HepG2 (cell line): Measurements from ENCODE around the gene BLVRA. TPM values are rescaled to one million over a fixed set of nuclear protein-coding genes. Genes with fewer than 3 reads are reported as not detected.
A peak's percentile ranks its signal among the peaks of the same experiment; 100 is the strongest.

ENCODE experiments used
- CERS6 ChIP-seq: sonication (generic); formaldehyde crosslinking; IDR thresholded peaks from 2 replicates; pipeline ENCODE4 v1.5.0; 2020; ENCODE audit warnings: missing genetic modification reagents
- FOXC1 ChIP-seq: sonication (generic); formaldehyde crosslinking; IDR thresholded peaks from 2 replicates; pipeline ENCODE4 v1.8.0; 2022; ENCODE audit warnings: mild to moderate bottlenecking, missing genetic modification reagents, borderline replicate concordance
- MYPOP ChIP-seq: sonication (generic); formaldehyde crosslinking; IDR thresholded peaks from 2 replicates; pipeline ENCODE4 v1.8.1; 2023; ENCODE audit warnings: mild to moderate bottlenecking, moderate library complexity, missing genetic modification reagents
- NBN ChIP-seq: fragments of 450-650 bp; conservative IDR thresholded peaks from 2 replicates; pipeline ENCODE4 v1.6.1; 2017
- NRL ChIP-seq: sonication (generic); formaldehyde crosslinking; IDR thresholded peaks from 2 replicates; pipeline ENCODE4 v1.5.0; 2020; ENCODE audit warnings: missing genetic modification reagents, mild to moderate bottlenecking, moderate library complexity, borderline replicate concordance
- PCBP2 ChIP-seq: fragments of 200-400 bp; formaldehyde crosslinking; optimal IDR thresholded peaks from 2 replicates; pipeline ENCODE3; 2018; ENCODE audit warnings: low read length, low read depth; ENCODE audit not compliant: poor library complexity, severe bottlenecking
- PHF21A ChIP-seq: sonication (generic); formaldehyde crosslinking; IDR thresholded peaks from 2 replicates; pipeline ENCODE4 v1.5.0; 2020; ENCODE audit warnings: mild to moderate bottlenecking, missing genetic modification reagents
- PPARG ChIP-seq: conservative IDR thresholded peaks from 2 replicates; pipeline ENCODE4 v1.6.1; 2016; ENCODE audit warnings: missing biosample characterization, missing genetic modification reagents
- RCOR2 ChIP-seq: IDR thresholded peaks from 2 replicates; pipeline ENCODE4 v1.6.1; 2016; ENCODE audit warnings: missing biosample characterization, missing genetic modification reagents
- ZMYM3 ChIP-seq: sonication (generic); formaldehyde crosslinking; IDR thresholded peaks from 2 replicates; pipeline ENCODE4 v1.5.1; 2020; ENCODE audit warnings: mild to moderate bottlenecking, missing genetic modification reagents
- ZNF143 ChIP-seq: sonication (generic); formaldehyde crosslinking; IDR thresholded peaks from 2 replicates; pipeline ENCODE4 v1.4.0; 2020; ENCODE audit warnings: missing genetic modification reagents
- ZNF260 ChIP-seq: sonication (generic); formaldehyde crosslinking; IDR thresholded peaks from 2 replicates; pipeline ENCODE4 v1.4.0; 2020; ENCODE audit warnings: missing genetic modification reagents, low read depth, mild to moderate bottlenecking, borderline replicate concordance
- ZNF296 ChIP-seq: sonication (generic); formaldehyde crosslinking; conservative IDR thresholded peaks from 2 replicates; pipeline ENCODE4 v1.5.0; 2020; ENCODE audit warnings: mild to moderate bottlenecking, missing genetic modification reagents
- ZNF576 ChIP-seq: sonication (generic); formaldehyde crosslinking; IDR thresholded peaks from 2 replicates; pipeline ENCODE4 v1.4.0; 2020; ENCODE audit warnings: mild to moderate bottlenecking, missing genetic modification reagents
- ZNF577 ChIP-seq: sonication (generic); formaldehyde crosslinking; IDR thresholded peaks from 2 replicates; pipeline ENCODE4 v1.4.0; 2020; ENCODE audit warnings: mild to moderate bottlenecking, low read depth, missing genetic modification reagents, borderline replicate concordance
- ZNF614 ChIP-seq: IDR thresholded peaks from 2 replicates; pipeline ENCODE4 v1.6.1; 2018; ENCODE audit warnings: missing biosample characterization, missing genetic modification reagents, inconsistent platforms, borderline replicate concordance
- ZNF652 ChIP-seq: IDR thresholded peaks from 2 replicates; pipeline ENCODE4 v1.6.1; 2016; ENCODE audit warnings: low read depth, borderline replicate concordance
- ZNF724P ChIP-seq: sonication (generic); formaldehyde crosslinking; IDR thresholded peaks from 2 replicates; pipeline ENCODE4 v1.8.0; 2022; ENCODE audit warnings: missing genetic modification reagents, borderline replicate concordance
- ZNF83 ChIP-seq: sonication (generic); formaldehyde crosslinking; IDR thresholded peaks from 2 replicates; pipeline ENCODE4 v1.4.0; 2020; ENCODE audit warnings: missing genetic modification reagents, mild to moderate bottlenecking, borderline replicate concordance
- polyA plus RNA-seq, 8 experiments: library from polyadenylated mRNA; depleted of rRNA in 3 of 8; stranded (reverse) in 7 of 8; unstranded in 1 of 8; fragments of >200 nt; fragmentation: Illumina TruSeq in 4 of 8; extraction: Trizol in 4 of 8; gene quantifications; 2 replicates each; pipeline versions ENCODE4 v1.2.1 to v1.2.3, GENCODE V29; 2011 to 2016; ENCODE audit warnings: low read depth in 4 of 8, missing spikeins in 1 of 8, mixed read lengths in 1 of 8; ENCODE audit not compliant: insufficient read depth in 1 of 8
- total RNA-seq, 5 experiments: library from RNA; depleted of rRNA; stranded (reverse); fragments of >200 nt; fragmentation: Illumina TruSeq; extraction: Trizol; gene quantifications; 2 replicates each; pipeline ENCODE4 v1.2.3, GENCODE V29; 2016; ENCODE audit warnings: low read depth in 1 of 5
- TF ChIP-seq, protein P1 (sequence below): IDR thresholded peaks from 2 replicates; pipeline ENCODE4 v1.6.1; 2016; ENCODE audit warnings: missing compliant biosample characterization, missing genetic modification reagents, borderline replicate concordance
- TF ChIP-seq, protein P2 (sequence below): fragments of 450-650 bp; IDR thresholded peaks from 2 replicates; pipeline ENCODE4 v1.6.1; 2017; ENCODE audit warnings: mild to moderate bottlenecking
- TF ChIP-seq, protein P3 (sequence below): sonication (generic); formaldehyde crosslinking; IDR thresholded peaks from 2 replicates; pipeline ENCODE4 v1.8.1; 2023; ENCODE audit warnings: mild to moderate bottlenecking, missing genetic modification reagents

BLVRA gene
- total and polyA plus RNA-seq, 2 of the 13 experiments (the other 11 are each of a cell fraction or from before 2014, with no cell fraction given) = 39.2 to 64.2 TPM

- TF ChIP-seq CERS6 (no peak), ZNF652 (CRISPR knock-in tag) (no peak), PCBP2 (no peak), ZNF143 (no peak), ZMYM3 (CRISPR knock-in tag) (peak; percentile 64; the same call in 1 of the 2 replicates), ZNF296 (CRISPR knock-in tag) (no peak), ZNF724P (CRISPR knock-in tag) (no peak), MYPOP (CRISPR knock-in tag) (no peak), RCOR2 (peak; percentile 69; the same call in 1 of the 2 replicates), FOXC1 (CRISPR knock-in tag) (no peak), PPARG (peak; percentile 7; the same call in 1 of the 2 replicates), ZNF577 (CRISPR knock-in tag) (no peak), NRL (CRISPR knock-in tag) (no peak), ZNF576 (CRISPR knock-in tag) (no peak), ZNF614 (CRISPR knock-in tag) (peak; percentile 100), NBN (no peak), ZNF83 (CRISPR knock-in tag) (no peak), ZNF260 (CRISPR knock-in tag) (no peak), PHF21A (CRISPR knock-in tag) (peak; percentile 84)
- TF ChIP-seq, protein P1, sequence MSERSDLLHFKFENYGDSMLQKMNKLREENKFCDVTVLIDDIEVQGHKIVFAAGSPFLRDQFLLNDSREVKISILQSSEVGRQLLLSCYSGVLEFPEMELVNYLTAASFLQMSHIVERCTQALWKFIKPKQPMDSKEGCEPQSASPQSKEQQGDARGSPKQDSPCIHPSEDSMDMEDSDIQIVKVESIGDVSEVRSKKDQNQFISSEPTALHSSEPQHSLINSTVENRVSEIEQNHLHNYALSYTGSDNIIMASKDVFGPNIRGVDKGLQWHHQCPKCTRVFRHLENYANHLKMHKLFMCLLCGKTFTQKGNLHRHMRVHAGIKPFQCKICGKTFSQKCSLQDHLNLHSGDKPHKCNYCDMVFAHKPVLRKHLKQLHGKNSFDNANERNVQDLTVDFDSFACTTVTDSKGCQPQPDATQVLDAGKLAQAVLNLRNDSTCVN (CRISPR knock-in tag) = no peak
- TF ChIP-seq, protein P2, sequence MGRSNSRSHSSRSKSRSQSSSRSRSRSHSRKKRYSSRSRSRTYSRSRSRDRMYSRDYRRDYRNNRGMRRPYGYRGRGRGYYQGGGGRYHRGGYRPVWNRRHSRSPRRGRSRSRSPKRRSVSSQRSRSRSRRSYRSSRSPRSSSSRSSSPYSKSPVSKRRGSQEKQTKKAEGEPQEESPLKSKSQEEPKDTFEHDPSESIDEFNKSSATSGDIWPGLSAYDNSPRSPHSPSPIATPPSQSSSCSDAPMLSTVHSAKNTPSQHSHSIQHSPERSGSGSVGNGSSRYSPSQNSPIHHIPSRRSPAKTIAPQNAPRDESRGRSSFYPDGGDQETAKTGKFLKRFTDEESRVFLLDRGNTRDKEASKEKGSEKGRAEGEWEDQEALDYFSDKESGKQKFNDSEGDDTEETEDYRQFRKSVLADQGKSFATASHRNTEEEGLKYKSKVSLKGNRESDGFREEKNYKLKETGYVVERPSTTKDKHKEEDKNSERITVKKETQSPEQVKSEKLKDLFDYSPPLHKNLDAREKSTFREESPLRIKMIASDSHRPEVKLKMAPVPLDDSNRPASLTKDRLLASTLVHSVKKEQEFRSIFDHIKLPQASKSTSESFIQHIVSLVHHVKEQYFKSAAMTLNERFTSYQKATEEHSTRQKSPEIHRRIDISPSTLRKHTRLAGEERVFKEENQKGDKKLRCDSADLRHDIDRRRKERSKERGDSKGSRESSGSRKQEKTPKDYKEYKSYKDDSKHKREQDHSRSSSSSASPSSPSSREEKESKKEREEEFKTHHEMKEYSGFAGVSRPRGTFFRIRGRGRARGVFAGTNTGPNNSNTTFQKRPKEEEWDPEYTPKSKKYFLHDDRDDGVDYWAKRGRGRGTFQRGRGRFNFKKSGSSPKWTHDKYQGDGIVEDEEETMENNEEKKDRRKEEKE = no peak
- TF ChIP-seq, protein P3, sequence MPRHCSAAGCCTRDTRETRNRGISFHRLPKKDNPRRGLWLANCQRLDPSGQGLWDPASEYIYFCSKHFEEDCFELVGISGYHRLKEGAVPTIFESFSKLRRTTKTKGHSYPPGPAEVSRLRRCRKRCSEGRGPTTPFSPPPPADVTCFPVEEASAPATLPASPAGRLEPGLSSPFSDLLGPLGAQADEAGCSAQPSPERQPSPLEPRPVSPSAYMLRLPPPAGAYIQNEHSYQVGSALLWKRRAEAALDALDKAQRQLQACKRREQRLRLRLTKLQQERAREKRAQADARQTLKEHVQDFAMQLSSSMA = no peak
Observed at GRCh38 chr7:43781726-43782607, 23.5 kb downstream of the BLVRA start (continued).
